ENCODE data around the gene PPP5C. TPM values are rescaled to one million over a fixed set of nuclear protein-coding genes. Genes with fewer than 3 reads are reported as not detected.

PPP5C gene
- total RNA-seq, 1 experiment from 2014 or later, result 102 TPM

DNA sequence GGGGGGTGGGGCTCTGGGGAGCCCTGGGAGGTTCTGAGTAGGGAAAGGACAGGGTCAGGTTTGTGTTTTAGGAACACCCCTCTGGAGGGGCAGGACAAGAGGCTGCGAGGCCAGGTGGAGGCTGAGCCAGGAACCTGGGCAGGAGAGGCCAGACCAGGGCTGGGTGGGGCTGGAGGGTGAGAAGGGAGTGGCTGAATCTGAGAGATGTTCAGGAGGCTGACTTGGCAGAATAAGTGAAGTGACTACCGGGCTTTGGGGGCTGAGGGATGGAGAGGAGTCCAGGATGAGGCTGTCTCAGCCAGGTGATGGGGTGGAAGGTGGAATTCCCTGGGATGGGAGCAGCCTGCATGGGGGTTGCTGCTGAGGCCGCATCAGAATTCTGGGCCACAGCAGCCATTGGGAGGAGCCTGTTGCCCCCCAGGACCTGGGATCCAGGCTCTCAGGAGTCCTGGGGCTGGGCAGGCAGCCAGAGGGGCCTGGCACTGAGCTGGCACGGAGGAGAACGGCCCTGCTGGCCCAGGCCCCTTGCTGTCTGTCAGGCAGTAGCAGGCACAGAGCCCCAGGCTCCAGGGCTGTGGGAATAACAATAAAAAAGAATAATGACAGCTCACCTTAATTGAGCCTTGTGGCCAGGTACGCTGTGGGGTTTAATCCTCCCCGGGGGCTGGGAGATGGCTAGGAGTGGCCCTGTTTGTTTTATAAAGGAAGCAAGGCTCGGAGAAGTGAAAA is 3.3 kb downstream of the PPP5C start:
- H3K4me1 ChIP-seq (ENCODE audit: control insufficient read depth in 1 of 2, insufficient read depth in 2 of 2, low read length in 2 of 2), result peaks cover 0 to 37% of the 10 kb centered on the region in 2 experiments; a peak in 2 of 4 replicates
- H3K9ac ChIP-seq (ENCODE audit: low read length), result no peak overlapping the region
- no peak for ATAC-seq
- no peaks in the 10 kb centered on the region for H4K20me1 ChIP-seq (ENCODE audit: insufficient read depth)
- H3K79me2 ChIP-seq (ENCODE audit: insufficient read depth, low read length), result peaks cover 60% of the 10 kb centered on the region
- ChIA-PET POLR2A (no interaction called here), RAD21 (ENCODE audit: low non-redundant PET in 1 of 2, low total read pairs in 2 of 2, uncharacterized antibody in 2 of 2, unreplicated experiment in 2 of 2) (no interaction called here), CTCF (no interaction called here)
- H2AFZ ChIP-seq (ENCODE audit: low read depth, low read length, poor library complexity, severe bottlenecking), result no peak overlapping the region
- TF ChIP-seq CEBPB (IDR thresholded peaks at IDR 0.05; ENCODE audit: low read depth) (no peak), POLR2A (IDR thresholded peaks at IDR 0.05; ENCODE audit: borderline replicate concordance, extremely low read depth, insufficient read depth, insufficient read length) (no peak), RAD21 (IDR thresholded peaks at IDR 0.05; ENCODE audit: low read depth) (no peak), JUND (IDR thresholded peaks at IDR 0.05) (no peak), FOSL1 (IDR thresholded peaks at IDR 0.05; ENCODE audit: low read depth) (no peak), POLR2AphosphoS5 (IDR thresholded peaks at IDR 0.05; ENCODE audit: low read depth, low read length) (no peak), ZNF274 (IDR thresholded peaks at IDR 0.05; ENCODE audit: low read depth, low read length) (no peak), ATF3 (IDR thresholded peaks at IDR 0.05) (no peak), ELF1 (IDR thresholded peaks at IDR 0.05; ENCODE audit: borderline replicate concordance, low read depth) (no peak), EZH2phosphoT487 (IDR thresholded peaks at IDR 0.05; ENCODE audit: borderline replicate concordance) (no peak), SRF (IDR thresholded peaks at IDR 0.05; ENCODE audit: low read depth) (no peak), EZH2 (IDR thresholded peaks at IDR 0.05) (no peak), CBX3 (IDR thresholded peaks at IDR 0.05; ENCODE audit: low read depth) (no peak), EGR1 (IDR thresholded peaks at IDR 0.05; ENCODE audit: low read depth) (no peak), ZFX (IDR thresholded peaks at IDR 0.05) (no peak), TCF7L2 (IDR thresholded peaks at IDR 0.05; ENCODE audit: borderline replicate concordance, extremely low read depth, insufficient read depth, insufficient read length) (no peak)
- TF ChIP-seq, protein P1, sequence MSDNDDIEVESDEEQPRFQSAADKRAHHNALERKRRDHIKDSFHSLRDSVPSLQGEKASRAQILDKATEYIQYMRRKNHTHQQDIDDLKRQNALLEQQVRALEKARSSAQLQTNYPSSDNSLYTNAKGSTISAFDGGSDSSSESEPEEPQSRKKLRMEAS (IDR thresholded peaks at IDR 0.05), result no peak
- TF ChIP-seq, protein P2, sequence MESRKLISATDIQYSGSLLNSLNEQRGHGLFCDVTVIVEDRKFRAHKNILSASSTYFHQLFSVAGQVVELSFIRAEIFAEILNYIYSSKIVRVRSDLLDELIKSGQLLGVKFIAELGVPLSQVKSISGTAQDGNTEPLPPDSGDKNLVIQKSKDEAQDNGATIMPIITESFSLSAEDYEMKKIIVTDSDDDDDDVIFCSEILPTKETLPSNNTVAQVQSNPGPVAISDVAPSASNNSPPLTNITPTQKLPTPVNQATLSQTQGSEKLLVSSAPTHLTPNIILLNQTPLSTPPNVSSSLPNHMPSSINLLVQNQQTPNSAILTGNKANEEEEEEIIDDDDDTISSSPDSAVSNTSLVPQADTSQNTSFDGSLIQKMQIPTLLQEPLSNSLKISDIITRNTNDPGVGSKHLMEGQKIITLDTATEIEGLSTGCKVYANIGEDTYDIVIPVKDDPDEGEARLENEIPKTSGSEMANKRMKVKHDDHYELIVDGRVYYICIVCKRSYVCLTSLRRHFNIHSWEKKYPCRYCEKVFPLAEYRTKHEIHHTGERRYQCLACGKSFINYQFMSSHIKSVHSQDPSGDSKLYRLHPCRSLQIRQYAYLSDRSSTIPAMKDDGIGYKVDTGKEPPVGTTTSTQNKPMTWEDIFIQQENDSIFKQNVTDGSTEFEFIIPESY (IDR thresholded peaks at IDR 0.05; ENCODE audit: extremely low read depth, insufficient replicate concordance, low read length), result no peak
- TF ChIP-seq, protein P3, sequence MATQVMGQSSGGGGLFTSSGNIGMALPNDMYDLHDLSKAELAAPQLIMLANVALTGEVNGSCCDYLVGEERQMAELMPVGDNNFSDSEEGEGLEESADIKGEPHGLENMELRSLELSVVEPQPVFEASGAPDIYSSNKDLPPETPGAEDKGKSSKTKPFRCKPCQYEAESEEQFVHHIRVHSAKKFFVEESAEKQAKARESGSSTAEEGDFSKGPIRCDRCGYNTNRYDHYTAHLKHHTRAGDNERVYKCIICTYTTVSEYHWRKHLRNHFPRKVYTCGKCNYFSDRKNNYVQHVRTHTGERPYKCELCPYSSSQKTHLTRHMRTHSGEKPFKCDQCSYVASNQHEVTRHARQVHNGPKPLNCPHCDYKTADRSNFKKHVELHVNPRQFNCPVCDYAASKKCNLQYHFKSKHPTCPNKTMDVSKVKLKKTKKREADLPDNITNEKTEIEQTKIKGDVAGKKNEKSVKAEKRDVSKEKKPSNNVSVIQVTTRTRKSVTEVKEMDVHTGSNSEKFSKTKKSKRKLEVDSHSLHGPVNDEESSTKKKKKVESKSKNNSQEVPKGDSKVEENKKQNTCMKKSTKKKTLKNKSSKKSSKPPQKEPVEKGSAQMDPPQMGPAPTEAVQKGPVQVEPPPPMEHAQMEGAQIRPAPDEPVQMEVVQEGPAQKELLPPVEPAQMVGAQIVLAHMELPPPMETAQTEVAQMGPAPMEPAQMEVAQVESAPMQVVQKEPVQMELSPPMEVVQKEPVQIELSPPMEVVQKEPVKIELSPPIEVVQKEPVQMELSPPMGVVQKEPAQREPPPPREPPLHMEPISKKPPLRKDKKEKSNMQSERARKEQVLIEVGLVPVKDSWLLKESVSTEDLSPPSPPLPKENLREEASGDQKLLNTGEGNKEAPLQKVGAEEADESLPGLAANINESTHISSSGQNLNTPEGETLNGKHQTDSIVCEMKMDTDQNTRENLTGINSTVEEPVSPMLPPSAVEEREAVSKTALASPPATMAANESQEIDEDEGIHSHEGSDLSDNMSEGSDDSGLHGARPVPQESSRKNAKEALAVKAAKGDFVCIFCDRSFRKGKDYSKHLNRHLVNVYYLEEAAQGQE (IDR thresholded peaks at IDR 0.05; ENCODE audit: low read depth), result no peak
- TF ChIP-seq, protein P4, sequence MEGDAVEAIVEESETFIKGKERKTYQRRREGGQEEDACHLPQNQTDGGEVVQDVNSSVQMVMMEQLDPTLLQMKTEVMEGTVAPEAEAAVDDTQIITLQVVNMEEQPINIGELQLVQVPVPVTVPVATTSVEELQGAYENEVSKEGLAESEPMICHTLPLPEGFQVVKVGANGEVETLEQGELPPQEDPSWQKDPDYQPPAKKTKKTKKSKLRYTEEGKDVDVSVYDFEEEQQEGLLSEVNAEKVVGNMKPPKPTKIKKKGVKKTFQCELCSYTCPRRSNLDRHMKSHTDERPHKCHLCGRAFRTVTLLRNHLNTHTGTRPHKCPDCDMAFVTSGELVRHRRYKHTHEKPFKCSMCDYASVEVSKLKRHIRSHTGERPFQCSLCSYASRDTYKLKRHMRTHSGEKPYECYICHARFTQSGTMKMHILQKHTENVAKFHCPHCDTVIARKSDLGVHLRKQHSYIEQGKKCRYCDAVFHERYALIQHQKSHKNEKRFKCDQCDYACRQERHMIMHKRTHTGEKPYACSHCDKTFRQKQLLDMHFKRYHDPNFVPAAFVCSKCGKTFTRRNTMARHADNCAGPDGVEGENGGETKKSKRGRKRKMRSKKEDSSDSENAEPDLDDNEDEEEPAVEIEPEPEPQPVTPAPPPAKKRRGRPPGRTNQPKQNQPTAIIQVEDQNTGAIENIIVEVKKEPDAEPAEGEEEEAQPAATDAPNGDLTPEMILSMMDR (IDR thresholded peaks at IDR 0.05 in 2 of 3, conservative IDR thresholded peaks at IDR 0.05 in 1 of 3; ENCODE audit: borderline replicate concordance in 1 of 3, insufficient read depth in 1 of 3, low read depth in 2 of 3, low read length in 2 of 3), result no peak
- no peak overlapping the region for H3K4me3 ChIP-seq (replicated peaks in 1 of 2; ENCODE audit: low read depth in 1 of 2, low read length in 2 of 2)
- H3K9me3 ChIP-seq (ENCODE audit: control insufficient read depth in 1 of 2, insufficient read depth in 1 of 2, low read depth in 1 of 2, low read length in 2 of 2), result no peaks in the 10 kb centered on the region
- H3K27ac ChIP-seq (ENCODE audit: low read depth, low read length), result no peak overlapping the region
- no peaks in the 10 kb centered on the region for H3K27me3 ChIP-seq (ENCODE audit: insufficient read depth, low read length)
- H3K9me2 ChIP-seq (ENCODE audit: insufficient read depth), result no peaks in the 10 kb centered on the region
- intact Hi-C loops (cut with micrococcal nuclease), result no loop called here
- no peak overlapping the region for H3K4me2 ChIP-seq (ENCODE audit: low read length)
- BruUV-seq (replicated peaks), result no TSS peak
- DNase-seq (ENCODE audit: low read depth, low spot score), result no peak
- H3K36me3 ChIP-seq (ENCODE audit: control insufficient read depth in 1 of 2, insufficient read depth in 2 of 2, low read length in 2 of 2), result peaks cover 12 to 14% of the 10 kb centered on the region in 2 experiments; a peak in 3 of 4 replicates

Measured in HCT116 (cell line).